NCI-H345 treated with DMSO at 0.1 percent for 48 hours (cell line): ENCODE results near the gene SLC17A1.

ENCODE experiments used
- DNase-seq: peaks from one replicate; lab custom pipeline; 2025; ENCODE audit not compliant: unreplicated experiment; lab: John Stamatoyannopoulos, UW

Gene SLC17A1, protein sequence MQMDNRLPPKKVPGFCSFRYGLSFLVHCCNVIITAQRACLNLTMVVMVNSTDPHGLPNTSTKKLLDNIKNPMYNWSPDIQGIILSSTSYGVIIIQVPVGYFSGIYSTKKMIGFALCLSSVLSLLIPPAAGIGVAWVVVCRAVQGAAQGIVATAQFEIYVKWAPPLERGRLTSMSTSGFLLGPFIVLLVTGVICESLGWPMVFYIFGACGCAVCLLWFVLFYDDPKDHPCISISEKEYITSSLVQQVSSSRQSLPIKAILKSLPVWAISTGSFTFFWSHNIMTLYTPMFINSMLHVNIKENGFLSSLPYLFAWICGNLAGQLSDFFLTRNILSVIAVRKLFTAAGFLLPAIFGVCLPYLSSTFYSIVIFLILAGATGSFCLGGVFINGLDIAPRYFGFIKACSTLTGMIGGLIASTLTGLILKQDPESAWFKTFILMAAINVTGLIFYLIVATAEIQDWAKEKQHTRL

GRCh38 chr6:25831532-25832306 lies at the start of gene SLC17A1:
TSS of gene SLC17A1 (minus strand) at chr6:25832052. CDS start at chr6:25830557, 1,495 bp downstream.
- DNase-seq: no peak

GRCh38 chr6:25880601-25881000 lies 48.7 kb upstream of the SLC17A1 start:
- no peak for DNase-seq

DNA sequence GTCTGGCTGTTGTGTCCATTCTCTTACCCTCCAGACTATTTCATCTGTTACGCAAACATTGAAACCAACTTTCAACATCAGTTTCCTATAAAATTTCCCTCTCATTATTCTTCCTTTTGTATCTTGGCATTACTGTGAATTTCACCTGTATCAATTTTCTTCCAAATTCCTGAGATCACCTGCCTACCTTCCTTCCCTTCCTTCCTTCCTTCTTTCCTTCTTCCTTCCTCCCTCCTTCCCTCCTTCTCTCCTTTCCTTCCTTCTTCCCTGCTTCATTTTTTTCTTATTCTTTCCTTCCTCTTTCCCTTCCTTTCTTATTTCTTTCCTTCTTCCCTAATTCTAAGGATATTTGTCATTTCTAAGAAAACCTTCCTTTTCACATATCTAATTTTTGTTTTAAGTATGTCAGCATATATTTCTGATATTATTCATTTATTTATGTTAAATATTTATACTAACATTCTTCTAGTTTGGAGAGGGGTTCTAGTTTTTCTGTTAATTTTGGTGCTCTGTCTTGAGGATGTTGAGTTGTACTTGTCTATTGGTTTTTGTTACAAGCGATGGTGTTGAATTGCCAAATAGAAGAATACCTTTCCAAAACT lies 47.0 kb upstream of the SLC17A1 start:
- no peak for DNase-seq

DNA sequence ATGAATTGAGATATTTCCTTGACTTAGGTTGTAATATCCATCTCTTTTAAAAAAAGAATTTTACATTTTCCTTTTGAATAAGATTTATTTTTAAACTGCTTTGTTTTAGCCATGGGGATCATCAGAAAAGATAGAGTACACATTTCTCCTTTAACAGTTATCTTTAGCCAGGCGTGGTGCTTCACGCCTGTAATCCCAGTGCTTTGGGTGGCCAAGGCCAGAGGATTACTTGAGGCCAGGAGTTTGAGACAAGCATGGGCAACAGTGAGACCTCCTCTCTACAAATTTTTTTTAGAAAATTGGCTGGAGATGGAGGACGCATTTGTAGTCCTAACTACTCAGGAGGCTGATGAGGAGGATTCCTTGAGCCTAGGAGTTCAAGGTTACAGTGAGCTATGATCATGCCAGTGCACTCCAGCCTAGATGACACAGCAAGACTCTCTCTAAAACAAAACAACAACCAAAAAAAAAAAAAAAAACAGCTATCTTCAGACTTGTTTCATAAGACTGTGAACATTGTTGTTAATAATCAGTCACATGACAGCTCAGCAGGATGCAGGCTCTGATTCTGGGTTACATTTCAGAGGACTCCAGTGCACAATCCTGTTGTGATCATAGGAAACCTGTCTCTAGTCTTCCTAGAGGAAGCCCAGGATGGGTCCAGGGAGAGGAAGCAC lies 44.2 kb upstream of the SLC17A1 start:
- no peak for DNase-seq

GRCh38 chr6:25875563-25875905 lies 43.7 kb upstream of the SLC17A1 start:
- no peak for DNase-seq

GRCh38 chr6:25874822-25875562 lies 43.1 kb upstream of the SLC17A1 start:
- no peak for DNase-seq

DNA sequence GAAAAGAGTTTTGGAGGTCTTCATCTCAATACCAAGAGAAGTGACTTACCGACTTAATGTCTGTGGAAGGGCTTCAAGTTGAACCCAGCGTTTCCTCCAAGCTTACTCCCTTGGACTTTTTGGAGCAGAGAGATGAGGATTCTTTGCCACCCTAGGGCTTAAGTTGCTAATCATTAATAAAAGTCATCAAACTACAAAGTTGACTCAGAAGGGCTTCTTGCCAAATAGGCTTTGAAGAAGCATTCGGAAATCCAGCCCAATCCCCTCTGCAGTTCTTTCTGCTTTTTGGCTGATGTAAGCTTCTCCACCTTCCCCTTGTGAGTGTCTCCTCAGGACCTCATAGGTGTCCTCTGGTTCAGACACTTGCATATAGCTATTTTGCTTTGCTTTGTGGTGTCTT lies 42.3 kb upstream of the SLC17A1 start, which contains the start of gene SLC17A3:
SLC17A3 (minus strand) TSS at position 126 of the 400 bp plus-strand sequence. CDS start 5,856 bp downstream, outside the sequence.
- no peak for DNase-seq

GRCh38 chr6:25872814-25873213 lies 41.0 kb upstream of the SLC17A1 start:
- no peak for DNase-seq

DNA sequence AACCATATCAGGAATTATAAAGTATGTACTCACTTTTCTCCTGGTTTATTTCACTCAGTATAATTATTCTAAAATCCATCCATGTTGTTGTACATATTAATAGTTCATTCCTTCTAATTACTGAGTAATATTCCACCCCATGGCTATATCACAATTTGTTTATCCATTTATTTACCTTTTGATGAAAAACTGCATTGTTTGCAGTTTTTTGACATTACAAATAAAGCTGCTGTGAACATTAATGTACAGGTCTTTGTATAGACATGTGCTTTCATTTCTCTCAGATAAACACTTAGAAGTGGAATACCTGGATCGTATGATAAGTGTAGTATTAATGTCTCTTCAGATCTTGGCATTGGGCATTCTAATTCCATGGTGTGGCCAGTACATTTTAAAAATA lies 38.0 kb upstream of the SLC17A1 start:
- DNase-seq: no peak

GRCh38 chr6:25868436-25869183 lies 36.8 kb upstream of the SLC17A1 start:
- no peak for DNase-seq

GRCh38 chr6:25866011-25866410 lies 34.2 kb upstream of the SLC17A1 start:
- DNase-seq: no peak

DNA sequence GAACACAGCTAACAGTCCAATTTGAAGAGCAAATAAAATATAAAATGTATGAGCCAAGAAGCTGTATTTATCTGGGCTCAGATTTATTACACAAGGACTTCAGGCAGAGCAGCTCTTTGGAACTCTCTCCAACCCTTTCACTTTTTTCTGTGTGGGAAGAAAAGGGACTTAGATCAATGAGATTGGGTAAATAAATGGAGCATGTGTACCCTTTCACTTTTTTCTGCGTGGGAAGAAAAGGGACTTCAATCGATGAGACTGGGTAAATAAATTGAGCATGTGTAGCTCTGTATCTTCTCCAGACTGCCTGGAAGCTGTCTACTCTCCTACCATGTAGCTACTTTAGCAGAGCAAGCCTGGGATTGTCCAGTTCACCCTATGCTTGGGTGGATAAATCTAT lies 31.5 kb upstream of the SLC17A1 start:
- DNase-seq: no peak

- no peak for DNase-seq
Measured at GRCh38 chr6:25862199-25862598, 30.3 kb upstream of the SLC17A1 start.

GRCh38 chr6:25852756-25853155 lies 20.9 kb upstream of the SLC17A1 start:
- DNase-seq: no peak

DNA sequence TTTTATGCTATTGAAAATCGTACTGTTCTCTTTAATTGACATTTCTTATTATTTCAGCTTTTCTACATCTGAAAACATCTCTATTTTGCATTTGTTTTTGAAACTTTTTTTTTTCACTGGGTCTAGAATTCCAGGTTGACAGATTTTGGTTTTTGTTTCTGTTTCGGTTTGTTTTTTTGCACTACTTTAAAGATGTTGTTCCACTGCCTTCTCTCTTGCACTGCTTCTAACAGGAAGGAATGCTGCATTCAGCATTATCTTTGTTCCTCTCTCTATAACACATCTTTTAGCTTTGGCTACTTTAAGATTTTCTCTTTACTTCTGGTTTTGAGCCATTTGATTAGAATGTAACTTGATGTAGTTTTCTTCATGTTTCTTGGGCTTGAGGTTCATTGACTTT lies 20.1 kb upstream of the SLC17A1 start:
- no peak for DNase-seq

GRCh38 chr6:25844518-25844917 lies 12.7 kb upstream of the SLC17A1 start:
- no peak for DNase-seq

GRCh38 chr6:25842526-25842925 lies 10.7 kb upstream of the SLC17A1 start:
- DNase-seq: no peak

GRCh38 chr6:25835442-25836283 lies 3.8 kb upstream of the SLC17A1 start:
- DNase-seq: no peak

GRCh38 chr6:25834950-25835349 lies 3.1 kb upstream of the SLC17A1 start:
- no peak for DNase-seq
